GM18909 (cell line): Measurements from ENCODE around the gene RNF212.
"Not testable (repeated sequence)": the region's sequence is repeated elsewhere in the genome, so short reads cannot be mapped to it uniquely, and the experiment has no call there.

Experiments used
- ATAC-seq: cut with Tn5 transposase; IDR thresholded peaks from one replicate; pipeline ENCODE4 v1.9.1; 2021; ENCODE audit warnings: mild to moderate bottlenecking; ENCODE audit not compliant: unreplicated experiment, poor library complexity

Gene RNF212

DNA sequence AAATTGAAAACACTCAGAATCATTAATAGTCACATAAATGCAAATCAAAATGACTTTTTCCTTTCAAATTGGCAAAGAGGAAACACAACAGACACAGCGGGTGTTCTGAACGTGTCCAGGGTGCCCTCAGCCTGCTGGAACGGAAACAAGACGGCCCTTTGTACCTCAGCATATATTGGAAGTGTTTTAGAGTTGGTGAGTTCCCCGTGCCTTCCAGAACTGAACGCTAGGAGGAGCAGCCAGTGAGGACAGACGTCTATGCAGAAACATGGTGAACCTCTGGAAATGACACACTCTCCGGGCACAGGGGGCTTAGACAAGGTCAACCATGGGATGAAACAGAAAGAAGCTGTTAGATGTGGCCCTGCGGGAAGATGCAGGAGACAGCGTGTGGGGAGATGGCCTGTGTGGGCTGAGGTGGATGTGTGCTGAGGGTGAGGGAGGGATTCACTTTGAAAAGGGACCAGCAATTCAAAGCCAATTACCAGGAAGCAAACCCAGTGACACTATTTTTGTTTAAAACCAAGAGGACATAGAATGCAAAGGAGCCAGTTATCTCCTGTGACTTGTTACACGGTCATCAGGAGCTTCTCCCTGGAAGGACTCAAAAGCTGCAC lies 40.4 kb downstream of the RNF212 start:
- no peak for ATAC-seq

DNA sequence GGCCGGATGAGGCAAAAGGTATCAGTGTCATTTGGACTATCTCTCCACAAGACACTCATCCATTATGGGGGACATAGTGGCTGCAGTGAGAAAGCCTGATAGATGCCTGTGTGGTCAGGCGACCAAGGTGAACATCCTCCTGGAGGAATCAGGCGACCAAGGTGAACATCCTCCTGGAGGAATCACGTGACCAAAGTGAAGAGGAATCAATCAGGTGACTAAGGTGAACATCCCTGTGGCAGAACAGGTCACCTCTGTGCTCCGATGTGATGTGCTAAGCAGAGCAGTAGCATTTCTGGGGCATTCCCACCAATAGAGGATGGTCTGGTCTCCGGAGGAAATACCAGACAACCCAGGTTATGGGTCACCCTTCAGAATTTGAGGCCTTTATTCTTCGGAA lies 44.0 kb downstream of the RNF212 start:
- no peak for ATAC-seq

DNA sequence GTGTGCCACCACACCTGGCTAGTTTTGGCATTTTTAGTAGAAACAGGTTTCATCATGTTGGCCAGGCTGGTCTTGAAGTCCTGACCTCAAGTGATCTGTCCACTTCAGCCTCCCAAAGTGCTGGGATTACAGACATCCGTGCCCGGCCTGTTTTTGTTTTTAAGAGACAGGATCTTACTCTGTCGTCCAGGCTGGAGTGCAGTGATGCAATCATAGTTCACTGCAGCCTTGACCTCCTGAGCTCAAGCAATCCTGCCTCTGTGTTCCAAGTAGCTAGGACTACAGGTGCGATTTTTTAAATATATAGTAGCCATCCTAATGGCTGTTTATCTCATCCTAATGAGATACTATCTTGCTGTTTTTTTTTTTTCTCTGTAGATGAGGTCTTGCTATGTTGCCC lies 47.6 kb downstream of the RNF212 start:
- ATAC-seq: no peak

DNA sequence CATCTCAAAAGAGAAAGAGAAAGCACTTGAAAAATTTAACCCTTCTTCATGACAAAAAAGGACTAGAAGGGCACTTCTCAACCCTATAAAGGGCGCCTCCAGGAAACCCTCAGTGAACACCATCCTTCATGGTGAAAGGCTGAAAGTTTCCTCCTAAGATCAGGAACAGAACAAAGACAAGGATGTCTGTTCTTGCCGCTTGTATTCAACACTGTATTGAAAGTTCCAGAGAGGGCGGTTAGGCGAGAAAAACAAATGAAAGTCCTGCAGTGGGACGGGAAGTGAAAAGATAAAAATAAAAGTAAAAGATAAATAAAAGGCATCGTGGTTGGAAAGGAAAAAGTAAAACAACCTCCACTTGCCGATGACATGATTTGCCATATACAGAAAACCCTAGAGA lies 50.9 kb downstream of the RNF212 start:
- no peak for ATAC-seq

DNA sequence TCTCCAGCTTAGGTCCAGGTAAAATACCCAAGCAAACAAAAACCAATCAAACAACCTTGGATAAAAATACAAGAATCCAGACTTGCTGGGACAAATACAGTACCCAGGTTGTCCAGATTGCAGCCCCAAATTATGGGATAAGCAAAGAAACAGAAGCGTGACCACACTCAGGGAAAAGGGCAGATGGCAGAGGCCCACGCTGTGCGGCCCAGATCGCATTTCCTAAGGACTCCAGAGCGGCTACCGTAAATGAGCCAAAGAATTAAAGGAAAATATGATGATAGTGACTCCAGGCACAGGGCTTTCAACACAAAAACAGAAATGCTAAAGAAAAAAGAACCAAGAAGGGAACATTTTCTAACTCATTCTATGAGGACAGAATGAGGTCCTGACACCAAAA lies 51.6 kb downstream of the RNF212 start:
- ATAC-seq: no peak

DNA sequence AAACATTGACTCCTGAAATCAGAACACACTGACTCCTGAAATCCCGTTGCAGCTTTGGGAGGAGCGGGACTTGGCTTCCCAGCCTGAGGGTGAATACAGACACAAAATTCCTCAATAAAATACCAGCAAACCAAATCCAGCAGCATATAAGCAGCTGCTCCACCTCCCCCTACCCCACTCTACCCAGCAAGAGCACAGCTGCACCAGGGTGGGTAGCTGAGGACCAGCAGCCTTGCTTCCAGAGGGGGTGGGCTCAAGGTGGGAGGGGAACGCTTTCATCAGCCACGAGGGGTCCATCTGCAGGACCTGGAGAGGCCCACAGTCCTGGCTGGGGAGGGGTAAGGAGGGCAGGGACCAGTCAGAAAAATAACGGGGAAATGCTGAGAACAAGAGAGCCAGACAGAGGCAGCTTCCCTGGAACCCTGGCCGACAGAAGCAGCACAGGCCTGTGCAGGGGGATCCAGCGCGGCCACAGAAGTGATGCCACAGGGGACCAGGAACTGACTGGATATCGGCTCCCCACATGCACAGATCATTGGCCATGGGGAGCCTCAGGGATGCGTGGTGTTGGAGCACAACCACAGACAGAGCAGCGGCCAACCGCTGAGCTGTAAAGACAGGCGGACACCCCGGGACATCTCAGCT lies 52.2 kb downstream of the RNF212 start:
- no peak for ATAC-seq

DNA sequence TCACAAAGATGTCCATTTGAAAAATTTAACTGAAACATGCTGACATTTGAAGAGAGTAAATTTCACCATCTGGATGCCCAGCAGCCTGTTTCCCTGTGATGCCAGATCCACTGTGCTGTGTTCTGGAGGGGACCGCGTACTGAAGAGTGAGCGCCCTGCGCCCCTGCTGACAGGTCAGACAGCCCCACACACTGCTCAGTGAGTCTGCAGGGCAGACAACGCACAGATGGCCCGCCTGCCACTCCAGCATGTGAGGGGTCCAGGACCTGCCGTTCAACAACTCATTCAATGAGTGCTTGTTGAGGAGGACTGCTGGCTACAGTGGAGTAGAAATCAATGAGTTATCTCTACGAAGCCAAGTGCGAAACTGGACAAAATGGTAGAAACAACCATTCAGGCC lies 52.7 kb downstream of the RNF212 start:
- ATAC-seq: no peak

DNA sequence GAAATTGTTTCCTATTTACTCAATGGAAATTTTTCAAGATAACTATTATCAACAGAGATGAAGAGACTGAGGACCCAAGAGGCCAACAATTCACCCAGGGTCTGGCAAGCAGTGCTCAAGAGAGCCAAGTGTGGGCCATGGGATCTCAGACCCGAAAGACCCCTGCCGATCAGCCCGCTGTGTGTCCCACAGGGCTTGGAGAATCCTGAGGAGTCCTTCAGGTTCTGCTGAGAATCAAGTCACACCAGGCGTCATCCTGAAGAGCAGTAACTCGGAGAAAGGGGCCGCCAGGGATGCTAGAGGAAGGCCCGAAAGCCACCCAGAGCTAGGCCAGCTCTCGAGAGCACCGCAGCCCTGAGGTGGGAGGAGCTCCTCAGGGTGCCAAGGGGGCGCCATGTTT lies 53.2 kb downstream of the RNF212 start:
- ATAC-seq: no peak

DNA sequence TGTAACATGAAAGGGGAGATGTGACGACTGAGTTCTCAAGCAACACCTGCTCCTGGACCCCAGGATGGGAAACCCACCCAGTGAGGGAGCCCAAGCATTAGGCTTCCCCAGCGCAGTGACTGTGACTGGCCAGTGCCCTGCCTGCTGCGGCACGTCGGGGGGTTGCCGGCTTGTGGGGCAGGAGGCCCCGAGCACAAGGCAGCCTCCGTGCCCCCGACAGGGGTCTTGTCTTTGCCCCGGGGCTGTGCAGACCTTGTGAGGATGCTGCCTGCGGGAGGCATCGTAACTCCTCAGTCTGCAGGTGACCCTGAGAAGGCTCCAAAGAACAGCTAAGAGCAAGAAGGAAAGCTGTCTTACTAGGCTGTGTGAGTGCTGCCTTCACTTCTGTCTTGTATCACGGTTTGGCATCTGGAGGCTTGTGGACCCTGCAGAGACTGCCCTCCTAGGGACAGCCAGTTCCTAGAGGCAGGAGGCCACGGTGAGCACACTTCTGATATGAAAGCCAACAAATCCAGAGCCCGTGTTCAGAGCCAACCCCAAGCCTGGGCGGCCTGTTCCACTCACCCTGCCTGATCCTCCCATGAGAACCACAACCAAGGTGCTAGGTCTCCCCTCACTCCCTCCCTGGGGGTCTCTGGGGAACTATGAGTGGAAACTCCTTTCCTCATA lies 54.2 kb downstream of the RNF212 start:
- no peak for ATAC-seq

DNA sequence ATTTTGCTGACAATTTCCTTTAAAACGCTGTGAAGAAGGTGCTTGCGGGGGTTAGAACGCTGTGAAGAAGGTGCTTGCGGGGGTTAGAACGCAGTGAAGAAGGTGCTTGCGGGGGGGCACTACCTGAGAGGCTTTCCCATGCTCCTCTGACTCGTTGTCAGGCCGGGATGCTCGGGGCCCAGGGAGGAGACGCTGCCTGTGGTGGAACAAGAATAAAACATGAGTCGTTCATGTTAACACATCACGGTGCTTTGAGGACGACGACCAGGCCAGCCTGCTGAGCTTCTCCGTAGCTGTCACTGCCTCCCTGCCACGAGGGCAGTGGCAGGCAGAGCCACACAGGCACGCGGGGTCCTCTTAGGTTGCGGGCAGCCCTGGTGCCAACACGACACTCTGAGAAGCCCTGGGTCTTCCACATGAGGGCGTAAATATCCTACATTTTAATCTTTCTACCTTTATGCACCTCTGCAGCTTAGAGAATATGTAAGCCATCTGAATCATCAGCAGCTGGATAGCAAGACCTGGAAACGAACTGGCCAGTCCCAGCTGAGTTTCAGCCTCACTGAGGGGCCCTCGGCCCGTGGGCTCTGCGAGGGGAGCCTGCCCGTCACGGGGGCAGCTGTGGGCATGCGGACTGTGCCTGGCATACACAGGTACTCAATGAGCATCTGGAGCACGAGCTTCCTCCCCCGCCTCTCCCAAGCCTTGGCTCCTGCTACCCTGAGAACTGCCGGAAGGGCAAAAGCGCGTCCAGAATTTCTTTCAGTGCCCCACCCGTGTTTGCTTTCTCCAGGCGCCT lies 55.0 kb downstream of the RNF212 start:
- no peak for ATAC-seq

DNA sequence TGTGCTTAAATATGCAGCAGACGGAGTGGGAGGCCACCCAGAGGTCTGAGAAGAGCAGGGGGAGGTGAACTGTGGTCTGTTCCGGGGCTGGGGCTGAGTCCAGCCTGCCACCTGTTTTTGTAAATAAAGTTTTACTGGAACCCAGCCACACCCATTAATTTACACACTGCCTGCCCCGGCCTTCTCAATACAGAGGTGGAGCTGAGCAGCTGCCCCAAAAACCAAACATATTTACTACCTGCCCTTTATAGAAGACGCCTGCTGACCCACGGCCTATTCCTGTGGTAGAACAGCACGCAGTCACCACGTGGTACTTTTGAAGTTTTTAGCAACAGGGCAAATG lies 56.0 kb downstream of the RNF212 start:
- no peak for ATAC-seq

DNA sequence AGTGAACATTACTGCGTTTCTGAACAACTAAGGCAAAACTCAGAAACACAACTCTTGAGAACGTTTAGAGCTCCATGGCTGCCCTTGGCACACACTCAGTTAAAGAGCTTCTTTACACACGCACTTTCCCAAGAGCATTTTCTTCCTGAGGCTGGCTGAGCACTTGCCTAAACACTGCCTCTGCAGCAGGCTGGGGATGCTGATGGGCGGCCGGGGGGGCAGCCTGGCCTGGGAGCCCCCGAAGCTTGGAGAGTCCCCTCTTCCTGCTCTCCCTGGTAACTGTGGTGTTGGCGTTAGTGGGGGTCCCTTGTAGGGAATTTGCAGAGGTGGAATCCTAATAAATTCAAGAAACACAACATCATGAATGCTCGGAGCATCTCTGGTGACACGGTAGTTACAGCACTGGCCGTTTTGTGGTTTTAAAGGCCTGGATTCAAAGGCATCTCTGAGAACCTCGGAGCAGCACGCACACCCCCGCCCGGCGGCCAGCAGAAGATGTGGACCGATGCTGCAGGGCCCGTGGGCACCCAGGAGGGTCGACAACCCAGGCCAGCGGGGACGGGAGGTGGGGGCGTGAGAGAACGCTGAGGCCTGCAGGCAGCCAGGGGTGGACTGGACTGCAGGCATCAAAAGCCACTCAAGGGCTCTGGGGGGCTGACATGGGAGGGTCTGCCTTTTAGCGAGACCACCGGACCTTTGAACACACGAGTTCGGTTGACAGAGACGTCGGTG lies 56.5 kb downstream of the RNF212 start:
- no peak for ATAC-seq

DNA sequence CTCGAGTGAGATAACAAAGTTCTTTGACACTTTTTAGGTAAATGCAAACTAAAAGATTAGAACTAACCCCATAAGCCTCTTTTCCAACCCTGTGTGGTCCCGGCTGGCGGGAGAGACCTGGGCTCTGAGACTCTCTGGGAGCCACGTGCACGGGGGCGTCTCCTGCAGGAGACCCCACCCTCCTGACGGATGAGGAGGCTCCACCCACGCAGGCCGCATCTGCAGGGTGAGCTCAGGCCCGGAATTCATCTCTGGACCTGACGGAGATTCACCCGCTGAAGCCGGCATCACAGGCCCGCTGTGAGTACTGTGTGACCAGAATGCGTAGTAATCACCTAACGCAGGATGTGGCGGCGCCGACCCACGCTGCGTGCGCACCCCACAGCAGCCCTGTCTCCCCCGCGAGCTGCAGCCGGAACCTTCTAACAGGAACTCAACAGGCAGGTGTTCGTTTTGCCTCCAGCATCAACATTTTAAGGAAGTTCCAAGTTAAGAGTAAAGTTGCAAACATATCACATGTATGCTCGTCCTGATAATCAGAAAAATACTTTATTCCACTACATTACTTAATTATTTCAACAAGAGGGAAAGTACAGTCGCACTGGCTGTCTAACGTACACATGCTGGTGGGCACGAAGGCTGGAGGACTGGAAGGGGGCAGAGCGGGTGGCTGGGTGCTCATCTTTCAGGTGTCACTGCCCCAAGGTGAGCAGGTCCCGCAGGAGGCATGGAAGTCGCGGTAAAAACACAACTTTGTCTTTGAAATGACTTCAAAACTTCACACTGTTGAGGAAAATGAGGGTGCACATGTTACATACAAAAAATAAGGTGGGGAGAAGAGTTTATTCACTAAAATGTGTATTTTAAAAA lies 57.4 kb downstream of the RNF212 start:
- ATAC-seq: no peak

DNA sequence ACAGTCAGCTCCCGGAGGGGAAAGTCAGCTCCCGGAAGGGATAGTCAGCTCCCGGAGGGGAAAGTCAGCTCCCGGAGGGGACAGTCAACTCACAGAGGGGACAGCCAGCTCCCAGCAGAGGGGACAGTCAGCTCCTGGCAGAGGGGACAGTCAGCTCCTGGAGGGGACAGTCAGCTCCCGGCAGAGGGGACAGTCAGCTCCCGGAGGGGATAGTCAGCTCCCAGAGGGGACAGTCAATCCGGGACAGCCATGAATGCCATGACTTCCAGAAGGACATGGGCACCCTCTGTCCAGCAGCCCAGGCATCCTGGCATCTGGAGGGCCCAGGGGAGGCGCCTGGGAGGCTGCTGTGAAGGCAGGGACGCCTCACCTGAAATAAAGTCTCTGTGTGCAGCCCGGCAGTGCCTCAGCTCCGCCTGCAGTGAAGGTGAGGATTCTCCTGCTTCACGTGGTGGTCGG lies 58.1 kb downstream of the RNF212 start:
- not testable (repeated sequence) for ATAC-seq

DNA sequence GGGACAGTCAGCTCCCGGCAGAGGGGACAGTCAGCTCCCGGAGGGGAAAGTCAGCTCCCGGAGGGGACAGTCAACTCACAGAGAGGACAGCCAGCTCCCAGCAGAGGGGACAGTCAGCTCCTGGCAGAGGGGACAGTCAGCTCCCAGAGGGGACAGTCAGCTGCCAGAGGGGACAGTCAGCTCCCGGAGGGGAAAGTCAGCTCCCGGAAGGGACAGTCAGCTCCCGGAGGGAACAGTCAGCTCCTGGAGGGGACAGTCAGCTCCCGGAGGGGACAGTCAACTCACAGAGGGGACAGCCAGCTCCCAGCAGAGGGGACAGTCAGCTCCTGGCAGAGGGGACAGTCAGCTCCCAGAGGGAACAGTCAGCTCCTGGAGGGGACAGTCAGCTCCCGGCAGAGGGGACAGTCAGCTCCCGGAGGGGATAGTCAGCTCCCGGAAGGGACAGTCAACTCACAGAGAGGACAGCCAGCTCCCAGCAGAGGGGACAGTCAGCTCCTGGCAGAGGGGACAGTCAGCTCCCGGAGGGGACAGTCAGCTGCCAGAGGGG lies 58.6 kb downstream of the RNF212 start:
- ATAC-seq: not testable (repeated sequence)

DNA sequence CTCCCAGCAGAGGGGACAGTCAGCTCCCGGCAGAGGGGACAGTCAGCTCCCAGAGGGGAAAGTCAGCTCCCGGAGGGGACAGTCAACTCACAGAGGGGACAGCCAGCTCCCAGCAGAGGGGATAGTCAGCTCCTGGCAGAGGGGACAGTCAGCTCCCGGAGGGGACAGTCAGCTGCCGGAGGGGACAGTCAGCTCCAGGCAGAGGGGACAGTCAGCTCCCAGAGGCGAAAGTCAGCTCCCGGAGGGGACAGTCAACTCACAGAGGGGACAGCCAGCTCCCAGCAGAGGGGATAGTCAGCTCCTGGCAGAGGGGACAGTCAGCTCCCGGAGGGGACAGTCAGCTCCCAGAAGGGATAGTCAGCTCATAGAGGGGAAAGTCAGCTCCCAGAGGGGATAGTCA lies 59.5 kb downstream of the RNF212 start:
- not testable (repeated sequence) for ATAC-seq

DNA sequence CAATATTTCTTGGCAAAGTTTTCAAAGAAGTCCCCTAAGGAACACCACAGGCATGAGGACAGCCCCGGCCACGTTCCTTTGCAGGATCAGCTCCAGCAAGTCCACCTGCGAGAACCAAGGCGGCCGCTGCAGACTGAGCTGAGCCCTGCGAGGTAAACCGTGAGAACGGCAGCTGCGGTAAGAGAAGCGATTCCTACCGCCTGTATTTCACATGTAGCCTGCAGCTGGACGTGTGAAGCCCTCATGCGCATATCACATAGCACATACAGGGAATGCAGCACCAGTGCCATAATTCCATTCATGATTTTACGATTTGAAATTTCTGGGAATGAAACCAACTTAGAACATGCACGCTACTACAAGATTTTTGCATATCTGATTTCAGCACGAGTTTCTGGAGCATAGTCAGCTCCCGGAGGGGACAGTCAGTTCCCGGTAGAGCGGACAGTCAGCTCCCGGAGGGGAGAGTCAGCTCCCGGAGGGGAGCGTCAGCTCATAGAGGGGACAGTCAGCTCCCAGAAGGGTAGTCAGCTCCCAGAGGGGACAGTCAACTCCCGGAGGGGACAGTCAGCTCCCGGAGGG lies 60.2 kb downstream of the RNF212 start:
- no peak for ATAC-seq

DNA sequence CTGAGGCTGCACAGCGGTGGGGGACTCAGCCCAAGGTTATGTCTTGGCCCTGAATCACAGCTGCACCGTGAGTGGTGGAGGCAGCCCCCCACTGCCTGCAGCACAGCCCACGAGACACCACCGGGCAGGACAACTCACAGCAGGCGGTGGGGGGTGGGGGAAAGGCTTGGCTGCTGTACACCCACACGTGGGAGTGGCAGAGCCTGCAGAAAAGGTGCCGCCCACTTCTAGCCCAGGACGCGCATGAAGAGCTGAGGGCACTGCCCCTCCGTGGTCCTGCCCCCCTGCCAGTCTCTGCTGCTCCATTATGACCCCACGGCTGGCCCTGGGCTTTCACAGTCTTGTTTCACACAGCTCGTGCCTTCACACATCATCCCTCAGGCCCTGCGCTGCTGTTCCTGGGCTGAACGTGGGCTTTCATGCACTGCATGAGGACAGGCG lies 61.1 kb downstream of the RNF212 start:
- ATAC-seq: no peak

DNA sequence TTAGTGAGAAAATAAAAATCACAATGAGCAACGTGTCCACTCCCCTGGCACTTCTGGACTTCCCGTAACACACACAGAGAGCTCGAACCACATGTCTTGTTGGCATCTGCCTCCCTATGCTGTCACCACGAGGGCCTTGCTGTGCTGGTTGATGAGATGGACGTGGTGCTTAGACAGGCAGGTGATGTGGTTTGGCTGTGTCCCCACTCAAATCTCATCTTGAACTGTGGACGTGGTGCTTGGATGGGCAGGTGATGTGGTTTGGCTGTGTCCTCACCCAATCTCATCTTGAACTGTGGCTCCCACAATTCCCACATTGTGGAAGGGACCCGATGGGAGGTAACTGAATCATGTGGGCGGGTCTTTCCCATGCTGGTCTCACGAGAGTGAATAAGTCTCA lies 61.9 kb downstream of the RNF212 start:
- ATAC-seq: no peak
